ENCODE measurements around the gene PRLHR.

Gene PRLHR

GRCh38 chr10:118557946-118558345, 37.5 kb downstream of the PRLHR start:
- no peak for DNase-seq

GRCh38 chr10:118551535-118552100, 43.8 kb downstream of the PRLHR start:
- DNase-seq, result no peak

DNA sequence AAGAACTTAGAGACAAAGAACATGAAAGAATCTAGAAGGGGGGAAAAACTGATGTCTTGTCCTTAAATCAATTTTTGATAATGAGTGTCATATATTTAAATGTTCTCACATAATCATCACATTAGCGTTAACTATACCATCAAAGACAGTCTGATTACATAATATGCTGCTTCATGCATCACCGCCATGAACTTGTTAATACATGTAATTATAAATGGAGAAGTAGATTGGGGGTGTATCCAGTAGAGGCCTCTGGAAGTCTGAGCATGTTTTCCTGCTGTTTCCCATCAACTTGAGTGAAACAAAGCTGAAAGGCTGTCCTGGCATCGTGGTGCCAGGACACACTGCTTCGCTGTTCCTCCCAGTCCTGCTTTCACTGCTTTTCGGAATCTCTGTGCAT, 48.2 kb downstream of the PRLHR start:
- DNase-seq, result no peak

DNA sequence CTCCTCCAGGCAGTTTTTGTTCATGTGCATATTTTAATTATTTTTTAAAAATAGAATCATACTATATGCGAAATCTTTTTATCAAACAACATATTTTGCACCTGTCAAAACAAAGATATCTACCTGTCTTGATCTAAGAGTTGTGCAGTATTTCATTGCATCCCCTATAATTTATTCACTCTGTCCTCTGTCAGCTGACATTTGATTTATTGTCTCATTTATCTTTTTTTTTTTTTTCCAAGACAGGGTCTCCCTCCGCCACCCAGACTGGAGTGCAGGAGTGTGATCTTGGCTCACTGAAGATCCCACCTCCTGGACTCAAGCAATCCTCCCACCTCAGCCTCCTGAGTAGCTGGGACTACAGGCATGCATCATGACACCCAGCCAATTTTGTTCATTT, 49.0 kb downstream of the PRLHR start:
- DNase-seq, result no peak

DNA sequence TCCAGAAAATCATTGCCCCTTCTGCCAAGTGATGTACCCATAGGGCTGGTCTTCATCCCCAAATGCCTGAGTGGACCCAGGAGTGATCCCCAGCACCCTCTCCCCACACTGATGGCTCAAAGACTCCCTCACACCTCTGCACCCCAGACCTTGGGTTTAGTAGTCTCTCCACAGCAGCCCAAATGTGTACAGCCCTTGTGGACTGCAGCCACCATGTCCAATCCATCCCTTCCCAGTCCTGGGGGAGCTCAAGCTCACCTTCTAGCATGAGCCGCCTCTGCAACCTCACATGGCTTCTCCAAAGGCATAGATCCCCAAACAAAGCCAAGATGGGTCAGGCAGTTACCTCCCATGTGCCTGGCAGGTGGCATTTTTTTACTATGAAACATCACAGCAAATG, 50.1 kb downstream of the PRLHR start:
- no peak for DNase-seq

DNA sequence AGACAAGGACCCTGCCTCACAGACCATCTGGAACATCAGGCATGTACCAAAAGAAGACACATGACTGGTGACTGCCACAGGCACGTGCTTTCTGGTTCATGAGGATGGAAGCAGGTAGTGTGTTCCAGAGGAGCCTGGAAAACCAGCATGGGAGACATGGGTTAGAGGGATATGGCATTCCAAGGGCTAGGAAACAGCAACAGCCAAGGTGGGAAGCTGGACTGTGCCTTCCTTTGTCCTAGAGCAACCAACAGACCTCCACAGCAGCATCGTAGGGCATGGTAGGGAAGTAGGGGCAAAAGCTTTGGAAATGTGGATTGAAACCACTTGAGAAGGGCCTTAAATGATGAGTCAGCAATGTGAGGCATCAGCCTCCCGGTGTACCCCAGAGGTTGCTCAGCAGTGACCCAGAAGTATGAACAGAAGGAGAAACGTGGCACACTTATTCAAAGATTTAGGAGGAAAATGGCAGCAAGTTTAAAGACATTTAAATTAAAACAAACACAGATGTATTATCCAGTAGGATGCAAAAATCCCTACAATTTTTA, 51.0 kb downstream of the PRLHR start:
- no peak for DNase-seq

- no peak for DNase-seq
Measured at GRCh38 chr10:118543714-118544400, 51.6 kb downstream of the PRLHR start.

- DNase-seq, result no peak
Measured at GRCh38 chr10:118542745-118543144, 52.7 kb downstream of the PRLHR start.

- no peak for DNase-seq
Measured at GRCh38 chr10:118542205-118542604, 53.2 kb downstream of the PRLHR start.

DNA sequence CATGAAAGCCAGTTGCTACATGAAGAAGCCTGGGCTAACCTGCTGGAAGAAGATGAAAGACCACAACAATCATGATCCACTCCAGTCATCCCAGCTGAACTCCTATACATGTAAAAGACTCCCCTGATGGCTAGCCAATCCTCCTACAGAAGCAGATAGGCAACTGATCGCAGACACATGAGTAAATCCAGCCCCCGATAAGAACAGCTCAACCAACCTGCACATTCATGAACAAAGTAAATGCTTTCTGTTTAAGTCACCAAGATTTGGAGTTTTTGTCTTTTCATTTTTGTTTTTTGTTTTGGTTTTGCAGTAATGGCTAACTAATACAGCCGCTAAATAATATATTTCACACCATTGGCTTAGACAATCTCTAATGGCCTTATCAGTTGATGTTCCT, 53.7 kb downstream of the PRLHR start:
- DNase-seq, result no peak
